HUES6 (cell line): Measurements from ENCODE around the gene CHCHD6.
A peak's percentile ranks its signal among the peaks of the same experiment; 100 is the strongest.

ENCODE experiments used
- H3K27ac ChIP-seq: 2 replicates; pipeline ENCODE4 v1.7.0; 2013; ENCODE audit warnings: low read depth, mild to moderate bottlenecking, low read length, inconsistent platforms
- H3K27me3 ChIP-seq: 2 replicates; pipeline ENCODE4 v1.6.1; 2013; ENCODE audit warnings: low read length; ENCODE audit not compliant: control insufficient read depth, insufficient read depth
- H3K36me3 ChIP-seq: 2 replicates; pipeline ENCODE4 v1.6.1; 2013; ENCODE audit warnings: low read length; ENCODE audit not compliant: control insufficient read depth, insufficient read depth
- H3K4me1 ChIP-seq: 2 replicates; pipeline ENCODE4 v1.6.1; 2013; ENCODE audit warnings: low read length; ENCODE audit not compliant: control insufficient read depth, insufficient read depth
- H3K4me3 ChIP-seq: 2 replicates; pipeline ENCODE4 v1.5.1; 2013; ENCODE audit warnings: low read depth, low read length
- H3K9ac ChIP-seq: one replicate; pipeline ENCODE4 v1.6.1; 2013; ENCODE audit warnings: mild to moderate bottlenecking, low read length
- H3K9me3 ChIP-seq: 2 replicates; pipeline ENCODE4 v1.6.1; 2013; ENCODE audit warnings: low read depth, low read length; ENCODE audit not compliant: control insufficient read depth, insufficient read depth

CHCHD6 gene

DNA sequence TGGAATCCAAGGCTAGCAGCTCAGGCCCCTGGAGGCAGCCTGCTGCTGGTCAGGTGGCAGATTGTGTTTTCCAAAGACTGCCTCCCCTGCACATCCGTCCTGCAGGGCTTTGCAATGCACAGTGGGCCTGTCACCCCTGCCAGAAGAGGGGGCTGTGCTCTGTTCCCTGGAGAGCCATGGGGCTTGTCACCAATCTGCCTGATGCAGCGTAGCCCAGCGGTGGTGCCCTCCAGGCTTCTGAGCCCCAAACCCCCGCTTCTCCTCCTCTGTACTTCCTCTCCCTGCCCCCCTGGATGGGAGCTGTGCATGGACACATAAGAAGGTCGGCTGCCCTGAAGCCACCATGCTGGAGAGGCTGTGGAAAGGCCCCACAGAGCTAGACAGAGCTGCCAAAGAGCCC is 268.8 kb downstream of the CHCHD6 start:
- Histone ChIP-seq H3K4me3 (no peak overlapping the region), H3K9ac (no peak overlapping the region), H3K9me3 (peaks cover 15% of the 10 kb centered on the region), H3K27me3 (no peaks in the 10 kb centered on the region), H3K4me1 (peaks cover 22% of the 10 kb centered on the region), H3K27ac (no peak overlapping the region), H3K36me3 (no peaks in the 10 kb centered on the region)

DNA sequence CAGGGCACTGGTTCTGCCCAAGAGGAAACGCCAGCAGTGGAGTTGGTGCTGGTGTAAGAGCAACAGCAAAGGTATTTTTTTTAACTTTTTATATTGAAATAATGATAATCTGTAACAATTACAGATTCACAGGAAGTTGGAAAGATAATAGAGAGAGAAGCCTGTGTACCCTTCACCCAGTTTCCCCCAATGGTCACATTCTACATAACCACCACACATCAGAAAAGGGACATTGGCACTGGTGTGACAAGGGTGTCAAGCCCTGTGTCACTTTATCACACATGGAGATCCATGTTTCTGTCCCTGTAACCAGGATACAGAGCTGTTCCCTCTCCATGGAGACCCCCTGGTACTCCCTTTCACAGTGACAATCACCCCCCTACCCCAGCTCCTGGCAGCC is 269.8 kb downstream of the CHCHD6 start:
- Histone ChIP-seq H3K27ac (no peak overlapping the region), H3K4me1 (peaks cover 14% of the 10 kb centered on the region), H3K9ac (no peak overlapping the region), H3K9me3 (peaks cover 15% of the 10 kb centered on the region), H3K36me3 (no peaks in the 10 kb centered on the region), H3K27me3 (no peaks in the 10 kb centered on the region), H3K4me3 (no peak overlapping the region)

DNA sequence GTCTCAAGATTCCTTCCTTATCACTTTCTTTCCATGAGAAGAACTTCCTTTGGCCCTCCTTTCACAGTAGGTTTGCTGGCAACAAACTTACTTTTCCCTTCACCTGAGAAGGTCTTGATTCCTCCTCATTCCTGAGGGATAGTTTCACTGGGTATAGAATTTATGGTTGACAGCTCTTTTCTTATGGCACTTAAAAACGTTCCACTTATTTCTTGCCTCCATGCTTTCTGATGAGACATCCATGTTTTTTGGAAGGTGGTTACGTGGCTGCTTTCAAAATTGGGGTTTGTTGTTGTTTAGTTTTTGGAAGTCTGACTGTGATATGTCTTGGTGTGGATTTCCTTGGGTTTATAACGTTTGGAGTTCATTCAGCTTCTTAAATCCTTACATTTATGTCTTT is 270.7 kb downstream of the CHCHD6 start:
- Histone ChIP-seq H3K36me3 (no peaks in the 10 kb centered on the region), H3K4me1 (peaks cover 9% of the 10 kb centered on the region; the same call in 1 of the 2 replicates)

DNA sequence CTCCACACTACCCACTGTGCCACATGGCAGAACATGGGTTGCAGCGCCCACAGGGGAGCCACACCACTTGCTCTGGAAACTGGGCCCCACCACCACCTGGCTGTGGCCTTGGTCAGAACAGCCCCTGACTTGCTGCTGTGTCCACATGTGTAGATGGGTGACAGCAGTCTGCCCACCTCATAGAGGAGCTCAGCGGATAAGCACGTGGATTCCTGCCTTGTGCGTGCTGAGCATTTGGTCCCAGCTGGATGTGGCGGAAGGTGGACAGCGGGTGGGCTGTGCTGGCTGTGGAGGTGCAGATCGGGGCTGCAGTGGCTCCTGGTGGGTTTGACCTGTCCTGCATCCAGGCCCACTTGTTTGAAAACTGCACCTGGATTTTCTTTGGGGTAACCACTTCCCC is 272.9 kb downstream of the CHCHD6 start:
- no peak overlapping the region for H3K27ac ChIP-seq
- peaks cover 10% of the 10 kb centered on the region for H3K27me3 ChIP-seq
- H3K9me3 ChIP-seq = peaks cover 15% of the 10 kb centered on the region
- H3K36me3 ChIP-seq = no peaks in the 10 kb centered on the region
- no peak overlapping the region for H3K4me3 ChIP-seq
- H3K9ac ChIP-seq = no peak overlapping the region
- H3K4me1 ChIP-seq = peaks cover 12% of the 10 kb centered on the region; the same call in 1 of the 2 replicates

More for the DNA sequence above, 270.7 kb downstream of the CHCHD6 start:
- H3K27ac ChIP-seq = no peak overlapping the region
- no peak overlapping the region for H3K9ac ChIP-seq
- no peaks in the 10 kb centered on the region for H3K27me3 ChIP-seq
- peaks cover 15% of the 10 kb centered on the region for H3K9me3 ChIP-seq
- H3K4me3 ChIP-seq = no peak overlapping the region

DNA sequence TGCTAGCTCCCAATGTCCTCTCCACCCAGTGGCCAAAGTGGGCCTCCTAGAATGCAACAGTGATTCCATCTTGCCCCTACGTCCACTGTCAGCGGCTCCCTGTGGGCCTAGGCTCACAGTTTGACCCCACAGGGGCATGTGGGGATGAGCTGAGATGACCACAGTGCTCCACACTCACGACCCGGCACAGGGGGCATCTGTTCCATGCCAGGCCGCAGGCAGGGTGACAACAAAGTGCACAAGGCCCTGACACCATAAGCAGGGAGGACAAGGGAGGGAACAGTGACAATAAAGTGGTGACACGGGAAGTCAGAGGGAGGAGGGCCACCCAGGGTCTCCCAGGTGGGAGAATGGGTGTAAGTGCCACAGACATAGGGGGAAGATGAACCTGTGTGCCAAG is 273.8 kb downstream of the CHCHD6 start:
- H3K4me3 ChIP-seq = no peak overlapping the region
- peaks cover 13% of the 10 kb centered on the region for H3K27me3 ChIP-seq
- no peak overlapping the region for H3K9ac ChIP-seq
- peaks cover 13% of the 10 kb centered on the region; the same call in 1 of the 2 replicates for H3K4me1 ChIP-seq
- no peak overlapping the region for H3K27ac ChIP-seq
- no peaks in the 10 kb centered on the region for H3K36me3 ChIP-seq
- peaks cover 15% of the 10 kb centered on the region for H3K9me3 ChIP-seq

DNA sequence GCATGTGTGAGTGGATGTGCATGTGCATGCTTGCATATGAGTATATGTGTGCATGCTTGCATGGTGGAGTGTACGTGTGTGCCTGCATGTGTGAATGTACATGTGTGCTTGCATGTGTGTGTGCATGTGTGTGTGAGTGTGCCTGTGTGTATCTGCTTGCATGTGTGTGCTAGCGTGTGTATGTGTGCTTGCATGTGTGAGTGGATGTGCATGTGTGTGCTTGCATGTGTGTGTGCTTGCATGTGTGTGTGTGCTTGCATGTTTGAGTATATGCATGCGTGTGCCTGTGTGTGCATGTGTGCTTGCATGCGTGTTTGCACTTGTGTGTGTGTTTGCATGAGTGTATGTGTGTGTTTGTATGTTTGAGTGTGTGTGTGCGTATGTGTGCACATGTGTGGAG is 274.3 kb downstream of the CHCHD6 start:
- Histone ChIP-seq H3K4me1 (peaks cover 13% of the 10 kb centered on the region; the same call in 1 of the 2 replicates), H3K9me3 (peaks cover 15% of the 10 kb centered on the region)

DNA sequence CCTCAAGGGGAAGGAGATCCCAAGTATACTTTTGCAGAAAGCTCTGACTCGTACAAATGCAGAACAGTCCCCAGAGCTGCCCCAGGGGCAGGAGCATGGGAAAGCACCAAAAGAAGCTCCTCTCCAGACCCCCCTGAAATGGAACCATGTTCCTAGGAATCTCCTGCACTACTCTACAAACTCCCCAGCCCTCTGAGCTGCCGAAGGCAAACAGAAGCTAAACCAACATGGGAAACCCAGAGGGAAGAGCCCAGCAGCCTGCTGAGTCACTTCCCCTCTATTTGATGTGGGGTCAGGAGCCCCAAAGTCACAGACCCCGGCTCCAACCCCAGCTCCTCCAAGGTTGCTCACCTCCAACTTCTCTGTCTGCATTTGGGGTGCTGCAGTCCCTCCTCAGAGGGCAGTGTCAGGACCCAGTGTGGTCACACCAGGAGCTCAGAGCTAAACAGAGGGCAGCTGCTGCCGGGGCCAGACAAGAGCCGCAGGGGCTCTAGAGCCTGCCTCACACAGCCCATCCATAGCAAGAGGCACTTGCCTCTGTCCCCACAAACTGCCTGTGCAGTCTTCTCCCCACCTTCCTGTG is 275.1 kb downstream of the CHCHD6 start:
- Histone ChIP-seq H3K9ac (no peak overlapping the region), H3K27me3 (peaks cover 13% of the 10 kb centered on the region), H3K4me3 (no peak overlapping the region), H3K4me1 (peaks cover 13% of the 10 kb centered on the region; the same call in 1 of the 2 replicates), H3K27ac (no peak overlapping the region), H3K9me3 (peaks cover 11% of the 10 kb centered on the region), H3K36me3 (no peaks in the 10 kb centered on the region)

More for the DNA sequence above, 274.3 kb downstream of the CHCHD6 start:
- H3K36me3 ChIP-seq = no peaks in the 10 kb centered on the region
- no peak overlapping the region for H3K9ac ChIP-seq
- H3K4me3 ChIP-seq = no peak overlapping the region
- H3K27ac ChIP-seq = no peak overlapping the region
- peaks cover 13% of the 10 kb centered on the region for H3K27me3 ChIP-seq

DNA sequence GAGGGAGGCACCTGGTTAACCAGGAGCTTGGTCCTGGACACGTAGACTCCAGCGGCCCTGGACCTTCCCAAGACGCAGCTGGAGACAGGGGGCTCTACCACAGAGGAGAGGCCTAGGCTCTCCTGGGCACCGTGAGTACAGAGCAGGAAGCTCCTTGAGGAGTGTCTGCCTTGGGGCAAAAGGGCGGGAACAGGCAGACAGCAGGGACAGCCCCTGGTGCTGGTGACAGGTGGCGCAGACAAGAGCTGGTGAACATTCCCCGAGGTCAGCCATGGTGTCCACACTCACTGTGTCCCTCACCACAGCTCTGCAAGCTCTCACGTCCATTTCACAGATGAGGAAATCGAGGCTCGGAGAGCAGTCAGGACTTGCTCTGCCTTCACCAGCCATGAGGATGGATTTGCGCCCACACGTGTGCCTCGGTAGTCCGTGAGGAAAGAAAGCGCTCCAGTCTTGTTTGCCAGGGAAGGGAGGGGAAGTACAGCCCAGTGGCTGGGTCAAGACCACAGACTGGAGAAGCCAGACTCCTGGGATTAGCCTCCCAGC is 276.3 kb downstream of the CHCHD6 start:
- Histone ChIP-seq H3K36me3 (no peaks in the 10 kb centered on the region), H3K9ac (no peak overlapping the region), H3K27ac (no peak overlapping the region), H3K4me1 (peaks cover 25% of the 10 kb centered on the region; the same call in 1 of the 2 replicates), H3K4me3 (no peak overlapping the region), H3K9me3 (peaks cover 3% of the 10 kb centered on the region; the same call in 1 of the 2 replicates), H3K27me3 (peaks cover 13% of the 10 kb centered on the region)

DNA sequence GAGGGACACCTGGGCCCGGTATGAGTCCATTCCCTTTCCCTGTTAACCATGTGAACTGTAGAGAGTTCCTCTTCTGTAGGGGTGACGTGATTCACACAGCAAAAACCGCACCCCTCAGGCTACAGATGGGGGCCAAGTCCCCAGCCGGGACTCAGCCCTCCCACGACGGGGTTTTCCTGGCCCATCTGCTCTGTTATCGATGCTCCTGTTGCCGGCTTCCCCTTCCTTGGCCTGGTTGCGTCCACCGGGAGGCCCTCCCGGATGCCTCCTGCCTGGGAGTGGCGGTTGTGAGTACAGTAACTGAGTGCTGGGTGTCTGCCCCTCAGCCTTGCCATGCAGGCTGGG is 278.1 kb downstream of the CHCHD6 start:
- Histone ChIP-seq H3K27ac (no peak overlapping the region), H3K9me3 (no peaks in the 10 kb centered on the region), H3K9ac (peak overlapping the region; percentile 7), H3K4me1 (peaks cover 25% of the 10 kb centered on the region; the same call in 1 of the 2 replicates), H3K36me3 (no peaks in the 10 kb centered on the region), H3K27me3 (peaks cover 13% of the 10 kb centered on the region), H3K4me3 (peak overlapping the region; percentile 56)

DNA sequence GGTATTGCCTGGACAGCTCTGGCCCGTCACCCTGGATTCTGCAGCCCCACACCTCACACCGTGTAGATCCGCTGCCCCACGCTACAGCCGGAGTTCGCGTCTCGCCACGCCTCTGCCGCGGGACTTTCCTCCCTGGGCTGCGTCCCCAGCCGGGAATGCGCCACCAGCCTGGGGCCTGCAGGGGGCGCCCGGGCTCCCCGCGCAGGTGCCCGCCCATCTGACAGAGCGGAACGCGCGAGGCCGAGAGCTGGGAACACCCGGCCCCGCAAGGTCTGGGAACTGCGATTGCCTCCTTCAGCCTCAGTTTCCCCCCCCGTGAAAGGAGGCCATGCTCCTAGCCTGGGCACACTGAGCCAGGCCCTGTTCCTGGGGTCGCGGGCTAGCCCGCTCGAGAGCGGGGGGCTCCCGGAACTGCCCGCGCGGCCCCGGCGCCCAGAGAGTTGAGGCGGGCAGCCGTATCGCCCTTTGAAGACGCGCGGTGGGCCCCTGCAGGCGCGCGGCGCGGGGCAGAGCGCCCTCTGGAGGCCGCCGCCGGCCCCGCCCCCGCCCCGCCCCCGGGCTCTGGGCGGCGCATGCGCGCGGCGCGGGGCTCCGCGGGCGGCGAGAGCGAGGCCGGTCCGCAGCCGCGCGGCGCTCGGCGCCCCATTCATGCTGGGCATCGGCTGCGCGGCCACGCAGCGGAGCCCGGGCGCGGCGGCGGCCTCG is 278.6 kb downstream of the CHCHD6 start, which contains the start of gene PLXNA1:
Gene PLXNA1, plus strand, starts transcription at position 645 of the 705 bp plus-strand sequence. CDS start 5,479 bp downstream, outside the sequence.
- Histone ChIP-seq H3K27me3 (peaks cover 13% of the 10 kb centered on the region), H3K9ac (peak within 1 kb of the TSS; percentile 55), H3K27ac (no peak within 1 kb of the TSS), H3K4me1 (peaks cover 25% of the 10 kb centered on the region; the same call in 1 of the 2 replicates), H3K36me3 (no peaks in the 10 kb centered on the region), H3K4me3 (peak within 1 kb of the TSS; percentile 75), H3K9me3 (no peaks in the 10 kb centered on the region)

DNA sequence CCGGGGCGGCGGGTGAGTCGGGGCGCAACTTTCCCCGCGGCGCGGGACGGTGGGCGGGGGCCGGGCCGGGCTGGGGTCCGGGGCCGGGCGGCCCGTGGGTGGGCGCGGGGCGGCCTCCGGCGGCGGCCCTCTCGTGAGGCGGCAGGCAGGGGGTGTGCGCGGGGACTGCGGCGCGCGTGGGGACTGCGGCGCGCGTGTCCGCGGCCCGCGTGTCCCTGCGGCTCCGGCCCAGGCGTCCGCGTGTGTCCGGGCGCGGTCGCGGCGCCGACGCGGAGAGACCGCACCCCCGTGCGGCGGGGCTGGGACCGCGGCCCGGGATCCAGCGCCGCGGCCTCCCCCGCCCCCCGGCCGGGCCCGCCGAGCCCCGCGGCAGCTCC is 279.2 kb downstream of the CHCHD6 start:
- peaks cover 25% of the 10 kb centered on the region; the same call in 1 of the 2 replicates for H3K4me1 ChIP-seq
- no peaks in the 10 kb centered on the region for H3K9me3 ChIP-seq
- peak overlapping the region; percentile 75; the same call in 1 of the 2 replicates for H3K4me3 ChIP-seq
- no peak overlapping the region for H3K27ac ChIP-seq
- peaks cover 13% of the 10 kb centered on the region for H3K27me3 ChIP-seq
- no peak overlapping the region for H3K9ac ChIP-seq
- H3K36me3 ChIP-seq = no peaks in the 10 kb centered on the region
